Activated gamma-delta T cell treated with anti-CD3 and anti-CD28 coated beads, Interleukin-2, amount 50 U/mL, for 16 hours (primary cell): Measurements from ENCODE around the gene APEX2.
A peak's percentile ranks its signal among the peaks of the same experiment; 100 is the strongest.
"Not testable (repeated sequence)": the region's sequence is repeated elsewhere in the genome, so short reads cannot be mapped to it uniquely, and the experiment has no call there.

Experiments
- DNase-seq: peaks from one replicate; pipeline ENCODE4 v3.0.0-alpha.2; 2020; ENCODE audit warnings: low read depth

APEX2 gene, protein sequence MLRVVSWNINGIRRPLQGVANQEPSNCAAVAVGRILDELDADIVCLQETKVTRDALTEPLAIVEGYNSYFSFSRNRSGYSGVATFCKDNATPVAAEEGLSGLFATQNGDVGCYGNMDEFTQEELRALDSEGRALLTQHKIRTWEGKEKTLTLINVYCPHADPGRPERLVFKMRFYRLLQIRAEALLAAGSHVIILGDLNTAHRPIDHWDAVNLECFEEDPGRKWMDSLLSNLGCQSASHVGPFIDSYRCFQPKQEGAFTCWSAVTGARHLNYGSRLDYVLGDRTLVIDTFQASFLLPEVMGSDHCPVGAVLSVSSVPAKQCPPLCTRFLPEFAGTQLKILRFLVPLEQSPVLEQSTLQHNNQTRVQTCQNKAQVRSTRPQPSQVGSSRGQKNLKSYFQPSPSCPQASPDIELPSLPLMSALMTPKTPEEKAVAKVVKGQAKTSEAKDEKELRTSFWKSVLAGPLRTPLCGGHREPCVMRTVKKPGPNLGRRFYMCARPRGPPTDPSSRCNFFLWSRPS

GRCh38 chrX:54999717-55000598, at the start of gene APEX2:
APEX2 (plus strand) TSS chrX:55000363; CDS start chrX:55000423, 60 bp downstream.
- DNase-seq = peak; percentile 78

- DNase-seq = no peak
Measured at GRCh38 chrX:54950730-54951375, 49.3 kb upstream of the APEX2 start.

DNA sequence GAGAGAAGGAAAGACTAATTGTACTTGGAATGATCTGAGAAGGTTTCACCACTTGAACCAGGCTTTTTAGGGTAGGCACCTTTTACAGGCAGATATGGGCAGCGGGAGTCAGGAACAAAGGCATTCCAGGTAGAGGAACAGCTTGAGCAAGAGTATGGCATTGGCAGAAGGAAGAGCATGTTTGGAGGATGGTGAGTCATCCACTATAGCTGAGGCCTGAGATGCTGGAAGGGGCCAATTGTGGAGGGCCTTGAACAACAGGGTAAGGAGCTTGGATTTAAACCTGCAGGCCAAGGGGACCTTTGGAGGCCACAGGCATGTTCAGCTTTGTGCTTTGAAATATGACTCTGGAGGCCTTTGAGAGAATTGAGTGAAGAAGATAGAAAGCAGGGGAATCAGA, 38.4 kb upstream of the APEX2 start:
- DNase-seq = no peak

GRCh38 chrX:54964766-54965497, 35.2 kb upstream of the APEX2 start:
- DNase-seq = no peak

DNA sequence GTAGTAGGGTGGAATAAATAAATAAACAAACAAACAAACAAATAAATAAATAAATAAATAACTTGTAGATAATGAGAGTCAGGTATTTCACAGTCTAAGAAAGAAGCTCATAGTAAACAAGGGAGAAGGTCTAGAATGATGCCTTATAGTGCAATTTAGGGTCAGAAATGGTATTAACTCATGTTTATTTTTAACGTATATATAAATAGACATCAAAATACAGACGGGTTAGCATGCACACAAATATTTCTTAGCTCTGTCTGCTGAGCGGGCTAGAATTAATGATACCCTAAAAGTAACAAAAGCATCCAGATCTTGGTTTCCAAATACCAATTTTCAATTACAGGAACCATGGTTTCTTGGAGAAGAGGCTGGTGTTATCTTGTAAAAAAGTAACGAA, 22.8 kb upstream of the APEX2 start:
- DNase-seq = no peak

DNA sequence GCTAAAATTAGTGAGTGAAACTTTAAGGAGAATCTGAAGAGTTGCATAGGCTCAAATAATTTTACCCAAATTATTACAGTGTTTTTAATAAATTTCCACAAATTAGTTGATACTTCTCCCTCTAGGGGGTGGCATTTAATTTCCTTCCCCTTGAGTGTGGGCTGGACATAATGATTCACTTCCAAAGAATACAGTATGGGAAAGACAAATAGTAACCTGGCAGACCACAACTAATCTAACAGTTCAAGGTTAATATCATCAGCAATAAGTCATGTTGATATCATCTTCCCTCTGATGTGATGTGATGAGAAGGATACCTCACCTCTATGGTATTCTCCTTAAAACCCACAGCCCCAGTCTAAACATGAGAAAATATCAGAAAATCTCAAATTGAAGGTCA, 21.7 kb upstream of the APEX2 start:
- DNase-seq = no peak

- DNase-seq = no peak
Measured at GRCh38 chrX:54979432-54979831, 20.7 kb upstream of the APEX2 start.

DNA sequence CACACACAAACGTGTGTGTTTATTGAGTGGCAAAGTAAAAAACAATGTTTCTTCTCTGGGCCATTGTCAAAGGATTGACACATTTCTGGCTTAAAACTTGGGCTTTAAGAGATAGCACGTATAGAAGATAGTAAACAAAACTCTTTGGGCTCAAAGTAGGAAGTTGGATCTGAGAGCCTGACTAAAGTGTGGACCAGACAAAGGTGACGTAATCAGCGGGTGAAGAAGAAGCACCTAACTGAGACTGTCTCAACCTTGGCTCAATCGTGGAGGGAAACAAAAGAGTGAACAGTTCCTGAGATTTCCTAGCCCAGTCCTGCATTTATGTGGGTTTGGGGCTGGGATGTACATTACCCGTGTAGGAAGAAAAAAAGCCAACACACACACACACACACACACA, 19.8 kb upstream of the APEX2 start:
- no peak for DNase-seq

- DNase-seq = not testable (repeated sequence)
Measured at GRCh38 chrX:54983306-54983705, 16.9 kb upstream of the APEX2 start.

DNA sequence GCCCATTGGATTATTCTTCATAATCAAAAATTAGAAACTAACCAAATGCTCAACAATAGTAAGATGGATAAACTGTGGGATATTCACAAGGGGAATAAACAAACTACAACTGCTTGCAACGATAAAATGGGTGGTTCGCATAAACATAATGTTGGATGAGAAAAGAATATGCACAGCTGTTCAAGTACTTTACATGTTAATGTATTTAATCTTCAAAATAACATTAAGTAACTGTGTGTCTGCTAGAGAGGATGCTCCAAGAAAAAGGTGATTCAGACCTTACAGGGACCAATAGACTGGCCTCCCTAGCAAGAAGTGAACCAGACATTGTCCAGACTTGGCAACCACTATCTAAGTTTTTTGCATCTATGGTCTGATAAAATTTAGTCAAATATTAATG, 8.5 kb upstream of the APEX2 start:
- DNase-seq = no peak

DNA sequence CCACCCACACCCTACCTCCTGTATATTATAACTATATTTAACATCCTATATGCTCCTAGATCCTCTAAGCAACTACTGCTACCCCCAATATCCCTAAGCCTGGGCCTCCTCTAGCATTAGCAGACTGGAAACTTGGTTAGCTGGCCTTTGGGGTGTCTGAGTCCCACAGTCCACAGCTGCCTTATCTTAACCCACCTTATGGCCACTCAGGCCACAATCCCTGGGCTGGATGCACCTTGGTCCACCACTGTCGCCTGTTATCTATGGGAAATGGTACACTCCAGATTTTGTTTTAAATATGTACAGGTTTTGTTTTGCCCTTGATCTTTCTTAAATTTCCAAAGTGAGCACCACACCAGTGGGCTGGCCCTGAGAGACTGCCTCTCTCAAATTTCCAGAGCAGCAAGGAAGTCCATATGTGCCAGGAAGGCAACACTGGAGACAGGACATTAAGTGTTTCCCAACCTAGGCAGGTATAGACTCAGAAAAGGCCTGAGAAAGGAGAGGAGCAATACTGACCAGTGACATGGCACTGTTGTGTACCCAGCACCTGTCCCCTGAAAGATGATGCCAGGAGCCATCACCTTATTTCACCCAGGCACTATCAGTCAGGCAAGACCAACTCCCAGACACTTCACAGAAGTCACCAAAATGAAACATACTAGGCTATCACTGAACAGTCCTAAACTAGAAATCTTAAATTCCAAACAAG, 7.1 kb upstream of the APEX2 start:
- DNase-seq = no peak

- DNase-seq = no peak
Measured at GRCh38 chrX:54994099-54994498, 6.1 kb upstream of the APEX2 start, which contains the start of gene PFKFB1. PFKFB1 (minus strand) TSS chrX:54994188; CDS start chrX:54994007, 181 bp downstream.

- no peak for DNase-seq
Measured at GRCh38 chrX:54994668-54995351, 5.4 kb upstream of the APEX2 start.

DNA sequence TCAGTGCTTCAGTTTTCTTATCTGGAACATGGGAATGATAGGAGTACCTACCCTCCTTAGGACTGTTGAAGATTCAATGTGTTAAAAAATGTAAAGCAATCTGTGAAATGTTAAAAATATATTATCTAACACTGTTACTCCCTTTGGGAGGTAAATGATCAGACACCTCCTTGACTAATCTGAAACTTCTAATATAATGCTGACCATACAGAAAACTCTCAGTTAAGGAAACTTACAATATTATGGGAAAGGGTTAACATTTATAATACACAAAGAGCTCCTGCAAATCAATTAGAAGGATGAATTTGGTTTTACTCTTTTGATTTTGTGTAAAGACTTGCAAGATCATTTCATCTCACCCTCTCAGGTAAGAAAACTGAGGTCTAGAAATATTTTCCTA, 4.5 kb upstream of the APEX2 start:
- no peak for DNase-seq

DNA sequence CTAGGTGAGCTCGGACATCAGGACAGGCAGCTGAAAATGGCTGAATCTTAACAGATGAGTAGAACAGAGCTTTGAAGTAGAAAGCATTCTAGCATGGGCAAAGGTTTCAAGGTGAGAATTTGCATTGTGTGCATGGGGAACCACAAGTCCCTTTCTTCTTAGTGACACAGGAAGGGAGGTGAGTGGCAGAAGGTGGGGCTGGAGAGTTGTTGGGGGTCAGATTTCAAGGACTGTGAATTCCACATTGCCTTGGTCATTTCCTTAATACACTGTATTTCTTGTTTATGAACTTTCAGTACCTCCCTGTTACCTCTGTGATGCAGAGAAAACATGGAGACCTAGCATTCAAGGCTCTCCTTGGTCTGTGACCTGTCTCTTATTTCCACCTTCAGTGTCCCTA, 4.1 kb downstream of the APEX2 start:
- no peak for DNase-seq

GRCh38 chrX:55005256-55005655, 5.1 kb downstream of the APEX2 start:
- no peak for DNase-seq

DNA sequence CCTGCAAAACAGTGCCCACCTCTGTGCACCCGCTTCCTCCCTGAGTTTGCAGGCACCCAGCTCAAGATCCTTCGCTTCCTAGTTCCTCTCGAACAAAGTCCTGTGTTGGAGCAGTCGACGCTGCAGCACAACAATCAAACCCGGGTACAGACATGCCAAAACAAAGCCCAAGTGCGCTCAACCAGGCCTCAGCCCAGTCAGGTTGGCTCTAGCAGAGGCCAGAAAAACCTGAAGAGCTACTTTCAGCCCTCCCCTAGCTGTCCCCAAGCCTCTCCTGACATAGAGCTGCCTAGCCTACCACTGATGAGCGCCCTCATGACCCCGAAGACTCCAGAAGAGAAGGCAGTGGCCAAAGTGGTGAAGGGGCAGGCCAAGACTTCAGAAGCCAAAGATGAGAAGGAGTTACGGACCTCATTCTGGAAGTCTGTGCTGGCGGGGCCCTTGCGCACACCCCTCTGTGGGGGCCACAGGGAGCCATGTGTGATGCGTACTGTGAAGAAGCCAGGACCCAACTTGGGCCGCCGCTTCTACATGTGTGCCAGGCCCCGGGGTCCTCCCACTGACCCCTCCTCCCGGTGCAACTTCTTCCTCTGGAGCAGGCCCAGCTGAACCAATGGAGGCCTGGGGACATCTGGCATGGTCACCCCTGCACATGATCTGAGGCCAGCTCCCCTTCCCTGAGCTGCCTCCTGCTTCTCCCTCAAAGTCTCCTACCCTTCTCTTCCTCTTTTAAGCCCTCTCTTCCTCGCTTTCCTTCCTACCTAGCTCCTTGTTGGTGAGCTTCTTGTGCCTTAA, 6.9 kb downstream of the APEX2 start:
- no peak for DNase-seq

GRCh38 chrX:55007656-55008055, 7.5 kb downstream of the APEX2 start:
- no peak for DNase-seq

- DNase-seq = no peak
Measured at GRCh38 chrX:55008571-55009358, 8.6 kb downstream of the APEX2 start.
